ENCODE measurements around the gene ASZ1. TPM values are rescaled to one million over a fixed set of nuclear protein-coding genes. Genes with fewer than 3 reads are reported as not detected.
"Not testable (repeated sequence)": the region's sequence is repeated elsewhere in the genome, so short reads cannot be mapped to it uniquely, and the experiment has no call there.

The ASZ1 gene
- not detected for total RNA-seq (ENCODE audit: unreplicated experiment)
- long read RNA-seq, result 0 reads

GRCh38 chr7:117427258-117427701 lies at the start of gene ASZ1:
Gene ASZ1, minus strand, starts transcription at chr7:117427493. Its CDS starts 33 bp downstream, at chr7:117427460.
- peaks cover 9% of the 10 kb centered on the region for H3K4me1 Mint-ChIP-seq (ENCODE audit: unreplicated experiment)
- H3K27me3 Mint-ChIP-seq (ENCODE audit: unreplicated experiment), result no peaks in the 10 kb centered on the region
- no peak for DNase-seq (ENCODE audit: low spot score)
- no peak within 1 kb of the TSS for H3K27ac Mint-ChIP-seq (ENCODE audit: unreplicated experiment)
- H3K9me3 Mint-ChIP-seq (ENCODE audit: unreplicated experiment), result no peaks in the 10 kb centered on the region
- TF ChIP-seq CTCF (IDR thresholded peaks at IDR 0.05; ENCODE audit: unreplicated experiment), result no peak
- H3K36me3 Mint-ChIP-seq (ENCODE audit: low read depth, unreplicated experiment), result no peaks in the 10 kb centered on the region
- no peak within 1 kb of the TSS for H3K4me3 Mint-ChIP-seq (ENCODE audit: unreplicated experiment)

- Mint-ChIP-seq H3K36me3 (ENCODE audit: low read depth, unreplicated experiment) (no peaks in the 10 kb centered on the region), H3K4me1 (ENCODE audit: unreplicated experiment) (peaks cover 8% of the 10 kb centered on the region), H3K9me3 (ENCODE audit: unreplicated experiment) (no peaks in the 10 kb centered on the region), H3K4me3 (ENCODE audit: unreplicated experiment) (no peak overlapping the region), H3K27ac (ENCODE audit: unreplicated experiment) (no peak overlapping the region), H3K27me3 (ENCODE audit: unreplicated experiment) (no peaks in the 10 kb centered on the region)
- TF ChIP-seq CTCF (IDR thresholded peaks at IDR 0.05; ENCODE audit: unreplicated experiment), result no peak
- no peak for DNase-seq (ENCODE audit: low spot score)
Observed at GRCh38 chr7:117476557-117477215, 49.4 kb upstream of the ASZ1 start.

- no peak overlapping the region for H3K27ac Mint-ChIP-seq (ENCODE audit: unreplicated experiment)
- no peak for TF ChIP-seq CTCF (IDR thresholded peaks at IDR 0.05; ENCODE audit: unreplicated experiment)
- no peaks in the 10 kb centered on the region for H3K27me3 Mint-ChIP-seq (ENCODE audit: unreplicated experiment)
- H3K4me1 Mint-ChIP-seq (ENCODE audit: unreplicated experiment), result no peaks in the 10 kb centered on the region
- no peaks in the 10 kb centered on the region for H3K36me3 Mint-ChIP-seq (ENCODE audit: low read depth, unreplicated experiment)
- no peak overlapping the region for H3K4me3 Mint-ChIP-seq (ENCODE audit: unreplicated experiment)
- no peak for DNase-seq (ENCODE audit: low spot score)
- no peaks in the 10 kb centered on the region for H3K9me3 Mint-ChIP-seq (ENCODE audit: unreplicated experiment)
Observed at GRCh38 chr7:117472335-117472734, 45.0 kb upstream of the ASZ1 start.

GRCh38 chr7:117470777-117471176 lies 43.5 kb upstream of the ASZ1 start:
- Mint-ChIP-seq H3K4me3 (ENCODE audit: unreplicated experiment) (no peak overlapping the region), H3K9me3 (ENCODE audit: unreplicated experiment) (no peaks in the 10 kb centered on the region), H3K27ac (ENCODE audit: unreplicated experiment) (no peak overlapping the region), H3K36me3 (ENCODE audit: low read depth, unreplicated experiment) (no peaks in the 10 kb centered on the region), H3K27me3 (ENCODE audit: unreplicated experiment) (no peaks in the 10 kb centered on the region), H3K4me1 (ENCODE audit: unreplicated experiment) (no peaks in the 10 kb centered on the region)
- TF ChIP-seq CTCF (IDR thresholded peaks at IDR 0.05; ENCODE audit: unreplicated experiment), result no peak
- DNase-seq (ENCODE audit: low spot score), result no peak

- H3K9me3 Mint-ChIP-seq (ENCODE audit: unreplicated experiment), result no peaks in the 10 kb centered on the region
- no peaks in the 10 kb centered on the region for H3K36me3 Mint-ChIP-seq (ENCODE audit: low read depth, unreplicated experiment)
- DNase-seq (ENCODE audit: low spot score), result no peak
- no peaks in the 10 kb centered on the region for H3K27me3 Mint-ChIP-seq (ENCODE audit: unreplicated experiment)
- H3K4me3 Mint-ChIP-seq (ENCODE audit: unreplicated experiment), result no peak overlapping the region
- no peaks in the 10 kb centered on the region for H3K4me1 Mint-ChIP-seq (ENCODE audit: unreplicated experiment)
- TF ChIP-seq CTCF (IDR thresholded peaks at IDR 0.05; ENCODE audit: unreplicated experiment), result no peak
- H3K27ac Mint-ChIP-seq (ENCODE audit: unreplicated experiment), result no peak overlapping the region
Observed at GRCh38 chr7:117468174-117468573, 40.9 kb upstream of the ASZ1 start.

GRCh38 chr7:117460815-117461214 lies 33.5 kb upstream of the ASZ1 start:
- H3K36me3 Mint-ChIP-seq (ENCODE audit: low read depth, unreplicated experiment), result not testable (repeated sequence)

More at GRCh38 chr7:117460815-117461214, 33.5 kb upstream of the ASZ1 start:
- not testable (repeated sequence) for H3K27ac Mint-ChIP-seq (ENCODE audit: unreplicated experiment); DNase-seq (ENCODE audit: low spot score); H3K4me3 Mint-ChIP-seq (ENCODE audit: unreplicated experiment); H3K27me3 Mint-ChIP-seq (ENCODE audit: unreplicated experiment); H3K9me3 Mint-ChIP-seq (ENCODE audit: unreplicated experiment); H3K4me1 Mint-ChIP-seq (ENCODE audit: unreplicated experiment)
